GM19455 (cell line): ENCODE results near the gene ANKRD40.
"Not testable (repeated sequence)": the region's sequence is repeated elsewhere in the genome, so short reads cannot be mapped to it uniquely, and the experiment has no call there.

Experiments
- ATAC-seq: cut with Tn5 transposase; IDR thresholded peaks from one replicate; pipeline ENCODE4 v1.9.1; 2021; ENCODE audit not compliant: unreplicated experiment

Gene ANKRD40

GRCh38 chr17:50712641-50713040 lies 4.9 kb upstream of the ANKRD40 start:
- ATAC-seq: no peak

- ATAC-seq: no peak
Measured at GRCh38 chr17:50710650-50711049, 2.9 kb upstream of the ANKRD40 start.

- no peak for ATAC-seq
Measured at GRCh38 chr17:50710025-50710424, 2.3 kb upstream of the ANKRD40 start.

GRCh38 chr17:50709053-50709452 lies 1.3 kb upstream of the ANKRD40 start:
- not testable (repeated sequence) for ATAC-seq

- no peak for ATAC-seq
Measured at GRCh38 chr17:50708050-50709000, 611 bp upstream of the ANKRD40 start.

GRCh38 chr17:50703162-50703561 lies 4.6 kb downstream of the ANKRD40 start:
- no peak for ATAC-seq

- ATAC-seq: no peak
Measured at GRCh38 chr17:50699410-50699809, 8.3 kb downstream of the ANKRD40 start.

GRCh38 chr17:50697663-50698272 lies 9.9 kb downstream of the ANKRD40 start:
- ATAC-seq: no peak

- no peak for ATAC-seq
Measured at GRCh38 chr17:50697062-50697461, 10.7 kb downstream of the ANKRD40 start.

- no peak for ATAC-seq
Measured at GRCh38 chr17:50696365-50696879, 11.3 kb downstream of the ANKRD40 start.

GRCh38 chr17:50693036-50693682 lies 14.6 kb downstream of the ANKRD40 start:
- ATAC-seq: no peak

GRCh38 chr17:50692448-50693035 lies 15.2 kb downstream of the ANKRD40 start:
- no peak for ATAC-seq

GRCh38 chr17:50691550-50692447 lies 15.9 kb downstream of the ANKRD40 start:
- no peak for ATAC-seq

- ATAC-seq: no peak
Measured at GRCh38 chr17:50690887-50691549, 16.7 kb downstream of the ANKRD40 start.

- ATAC-seq: no peak
Measured at GRCh38 chr17:50689956-50690886, 17.5 kb downstream of the ANKRD40 start.

- ATAC-seq: no peak
Measured at GRCh38 chr17:50689251-50689650, 18.5 kb downstream of the ANKRD40 start.

- no peak for ATAC-seq
Measured at GRCh38 chr17:50688245-50688644, 19.5 kb downstream of the ANKRD40 start.

GRCh38 chr17:50687200-50688066 lies 20.3 kb downstream of the ANKRD40 start:
- ATAC-seq: no peak
